ENCODE results near the gene CYP19A1.
A peak's percentile ranks its signal among the peaks of the same experiment; 100 is the strongest.

The CYP19A1 gene

GRCh38 chr15:51338496-51338895 lies at the start of gene CYP19A1:
Gene CYP19A1, minus strand, starts transcription at chr15:51338596. Its CDS starts 95,684 bp downstream, at chr15:51242912.
- H3K4me3 ChIP-seq (replicated peaks in 1 of 2; ENCODE audit: low read depth in 2 of 2, low read length in 2 of 2) = no peak within 1 kb of the TSS
- TF ChIP-seq, protein P1, sequence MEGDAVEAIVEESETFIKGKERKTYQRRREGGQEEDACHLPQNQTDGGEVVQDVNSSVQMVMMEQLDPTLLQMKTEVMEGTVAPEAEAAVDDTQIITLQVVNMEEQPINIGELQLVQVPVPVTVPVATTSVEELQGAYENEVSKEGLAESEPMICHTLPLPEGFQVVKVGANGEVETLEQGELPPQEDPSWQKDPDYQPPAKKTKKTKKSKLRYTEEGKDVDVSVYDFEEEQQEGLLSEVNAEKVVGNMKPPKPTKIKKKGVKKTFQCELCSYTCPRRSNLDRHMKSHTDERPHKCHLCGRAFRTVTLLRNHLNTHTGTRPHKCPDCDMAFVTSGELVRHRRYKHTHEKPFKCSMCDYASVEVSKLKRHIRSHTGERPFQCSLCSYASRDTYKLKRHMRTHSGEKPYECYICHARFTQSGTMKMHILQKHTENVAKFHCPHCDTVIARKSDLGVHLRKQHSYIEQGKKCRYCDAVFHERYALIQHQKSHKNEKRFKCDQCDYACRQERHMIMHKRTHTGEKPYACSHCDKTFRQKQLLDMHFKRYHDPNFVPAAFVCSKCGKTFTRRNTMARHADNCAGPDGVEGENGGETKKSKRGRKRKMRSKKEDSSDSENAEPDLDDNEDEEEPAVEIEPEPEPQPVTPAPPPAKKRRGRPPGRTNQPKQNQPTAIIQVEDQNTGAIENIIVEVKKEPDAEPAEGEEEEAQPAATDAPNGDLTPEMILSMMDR (IDR thresholded peaks at IDR 0.05; ENCODE audit: low read depth, low read length) = no peak
- DNase-seq (ENCODE audit: low read depth in 2 of 2) = no peak

DNA sequence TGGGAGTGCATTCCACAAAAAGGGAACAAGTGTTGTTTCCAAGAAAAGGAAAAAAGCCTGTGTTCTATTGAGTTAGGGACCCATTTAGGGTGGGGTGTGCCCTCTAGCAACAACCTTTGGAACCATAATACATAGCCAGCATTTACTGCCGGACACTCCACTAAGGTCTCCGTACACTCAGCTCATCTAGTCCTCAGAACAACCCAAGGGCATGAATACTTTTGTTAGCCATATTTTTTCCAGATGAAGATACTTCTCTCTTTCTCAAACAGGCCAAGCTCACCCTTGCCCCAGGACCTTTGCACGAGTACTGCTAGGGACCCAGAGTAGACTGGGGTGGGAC lies 49.3 kb upstream of the CYP19A1 start:
- no peak for DNase-seq (ENCODE audit: low read depth in 2 of 2)
- TF ChIP-seq, protein P1 (IDR thresholded peaks at IDR 0.05; ENCODE audit: low read depth, low read length) = no peak

DNA sequence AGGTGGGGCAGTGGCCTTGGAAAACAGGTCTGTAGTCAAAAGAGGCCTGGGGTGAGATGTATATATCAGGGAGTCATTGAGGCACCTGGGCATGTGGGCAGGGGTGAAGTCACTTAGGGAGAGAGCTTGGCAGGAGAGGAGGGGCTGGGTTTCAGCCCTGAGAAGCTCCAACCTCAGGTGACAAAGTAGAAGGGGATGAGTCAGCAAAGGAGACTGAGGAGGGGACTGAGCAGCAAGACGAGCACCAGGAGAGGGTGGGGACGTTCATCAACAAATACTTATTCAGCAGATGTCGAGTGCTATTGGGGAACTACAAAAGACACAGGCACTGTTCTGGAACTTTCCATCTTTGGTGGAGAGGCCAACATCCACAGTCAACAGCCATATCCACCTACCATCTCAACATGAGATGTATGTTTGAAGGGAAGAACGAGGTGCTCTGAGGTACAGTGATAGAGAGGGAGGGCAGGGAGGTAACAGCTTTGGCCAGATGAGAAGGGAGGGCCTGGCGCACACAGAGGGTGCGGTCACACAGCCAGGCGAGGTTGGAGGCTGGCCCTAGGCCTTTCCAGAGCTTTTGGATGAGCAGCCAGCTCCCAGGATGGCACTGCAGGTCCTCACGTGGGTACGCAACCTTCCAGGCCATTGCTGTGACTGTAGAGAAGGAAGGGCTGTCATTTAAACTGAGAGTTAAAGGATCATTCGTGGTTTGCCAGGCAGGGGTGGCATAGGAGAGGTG lies 48.7 kb upstream of the CYP19A1 start:
- no peak for DNase-seq (ENCODE audit: low read depth in 2 of 2)
- TF ChIP-seq, protein P1 (IDR thresholded peaks at IDR 0.05; ENCODE audit: low read depth, low read length) = no peak
- H3K4me3 ChIP-seq (replicated peaks in 1 of 2; ENCODE audit: low read depth in 2 of 2, low read length in 2 of 2) = no peak overlapping the region

More for the DNA sequence above, 49.3 kb upstream of the CYP19A1 start:
- no peak overlapping the region for H3K4me3 ChIP-seq (replicated peaks in 1 of 2; ENCODE audit: low read depth in 2 of 2, low read length in 2 of 2)

GRCh38 chr15:51386486-51386885 lies 48.1 kb upstream of the CYP19A1 start:
- H3K4me3 ChIP-seq (replicated peaks in 1 of 2; ENCODE audit: low read depth in 2 of 2, low read length in 2 of 2) = no peak overlapping the region
- TF ChIP-seq, protein P1 (IDR thresholded peaks at IDR 0.05; ENCODE audit: low read depth, low read length) = no peak
- no peak for DNase-seq (ENCODE audit: low read depth in 2 of 2)

DNA sequence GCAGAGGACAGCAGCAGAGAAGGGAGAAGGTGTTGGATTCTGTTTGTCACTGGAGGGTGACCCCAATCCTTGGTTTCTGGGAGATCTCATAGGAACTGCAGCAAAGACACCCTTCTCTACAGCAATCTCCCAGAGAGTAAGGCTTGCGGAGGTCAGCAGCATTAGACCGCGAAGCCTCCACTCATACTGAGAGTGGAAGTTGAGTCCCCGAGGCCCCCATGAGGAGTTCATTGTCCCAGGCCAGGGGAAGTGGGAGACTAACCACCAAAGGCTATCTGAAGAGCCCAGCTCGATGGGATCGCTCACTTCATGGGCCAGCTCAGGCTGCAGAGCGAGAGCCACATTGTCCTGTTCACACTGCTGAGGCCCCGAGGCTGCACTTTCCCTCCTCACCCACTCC lies 47.6 kb upstream of the CYP19A1 start:
- TF ChIP-seq, protein P1 (IDR thresholded peaks at IDR 0.05; ENCODE audit: low read depth, low read length) = no peak
- DNase-seq (ENCODE audit: low read depth in 2 of 2) = no peak
- H3K4me3 ChIP-seq (replicated peaks in 1 of 2; ENCODE audit: low read depth in 2 of 2, low read length in 2 of 2) = no peak overlapping the region

DNA sequence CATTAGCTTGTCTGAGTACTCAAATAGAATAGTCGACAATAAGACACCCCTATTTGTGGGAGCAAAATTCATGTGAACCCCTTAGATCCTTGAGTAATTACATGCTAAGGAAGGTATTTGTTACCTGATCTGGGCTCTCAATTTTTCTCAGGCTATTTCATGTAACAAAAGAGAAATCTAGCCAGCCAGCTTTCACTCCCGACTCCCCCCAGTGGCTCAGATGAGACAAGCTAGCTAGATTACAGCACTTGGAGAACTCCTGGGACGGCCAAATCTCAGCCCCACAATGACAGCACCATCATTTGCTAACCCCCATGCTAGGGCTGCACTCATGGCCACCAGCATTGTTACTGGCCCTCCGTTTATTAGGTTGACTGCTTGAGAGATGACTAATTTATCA lies 44.4 kb upstream of the CYP19A1 start:
- TF ChIP-seq, protein P1 (IDR thresholded peaks at IDR 0.05; ENCODE audit: low read depth, low read length) = peak; percentile 85
- peak; percentile 66 to 70 for DNase-seq (ENCODE audit: low read depth in 2 of 2)
- no peak overlapping the region for H3K4me3 ChIP-seq (replicated peaks in 1 of 2; ENCODE audit: low read depth in 2 of 2, low read length in 2 of 2)

Measured in cardiac fibroblast (primary cell).